GM23338 (cell line): Measurements from ENCODE around the gene CENPE. TPM values are rescaled to one million over a fixed set of nuclear protein-coding genes. Genes with fewer than 3 reads are reported as not detected.

Experiments used
- ATAC-seq: fragments of 200-7000 bp; cut with Tn5 transposase; 3 replicates; pipeline ENCODE4 v1.9.1; 2020
- DNase-seq: peaks from one replicate; pipeline ENCODE4 v3.0.0-alpha.2; 2015; ENCODE audit warnings: low spot score
- H2AFZ ChIP-seq: fragments of 200-600 bp; sonication (generic); 2 replicates; pipeline ENCODE4 v1.8.0; 2016; ENCODE audit warnings: antibody characterized with exemption, mild to moderate bottlenecking, moderate library complexity
- H3F3A ChIP-seq: fragments of 200-600 bp; sonication (generic); replicated peaks from 2 replicates; pipeline ENCODE4 v1.8.0; 2017; ENCODE audit warnings: antibody characterized with exemption, mixed run types, low read depth
- H3K27ac ChIP-seq: fragments of 200-600 bp; sonication (generic); 2 replicates; pipeline ENCODE4 v1.6.1; 2016; ENCODE audit warnings: low read depth
- H3K27me3 ChIP-seq: fragments of 200-600 bp; sonication (generic); 2 replicates; pipeline ENCODE4 v1.8.0; 2016; ENCODE audit warnings: mild to moderate bottlenecking, mixed run types, moderate library complexity; ENCODE audit not compliant: insufficient read depth
- H3K36me3 ChIP-seq: fragments of 200-600 bp; sonication (generic); 2 replicates; pipeline ENCODE4 v1.8.0; 2016; ENCODE audit warnings: mild to moderate bottlenecking; ENCODE audit not compliant: insufficient read depth
- H3K4me1 ChIP-seq: fragments of 200-600 bp; sonication (generic); 2 replicates; pipeline ENCODE4 v1.8.0; 2016; ENCODE audit warnings: mild to moderate bottlenecking, moderate library complexity; ENCODE audit not compliant: insufficient read depth
- H3K4me2 ChIP-seq: fragments of 200-600 bp; sonication (generic); 2 replicates; pipeline ENCODE4 v1.7.1; 2017; ENCODE audit warnings: mixed run types
- H3K4me3 ChIP-seq: fragments of 200-600 bp; sonication (generic); 2 replicates; pipeline ENCODE4 v1.6.1; 2016; ENCODE audit warnings: mixed run types
- H3K79me2 ChIP-seq: fragments of 200-600 bp; sonication (generic); replicated peaks from 2 replicates; pipeline ENCODE4 v1.8.0; 2017; ENCODE audit warnings: mild to moderate bottlenecking; ENCODE audit not compliant: insufficient read depth
- H3K9me2 ChIP-seq: fragments of 200-600 bp; sonication (generic); 2 replicates; pipeline ENCODE4 v1.8.0; 2017; ENCODE audit not compliant: insufficient read depth
- H4K20me1 ChIP-seq: fragments of 200-600 bp; sonication (generic); replicated peaks from 2 replicates; pipeline ENCODE4 v1.8.0; 2017; ENCODE audit warnings: mild to moderate bottlenecking; ENCODE audit not compliant: insufficient read depth
- H3K27ac Mint-ChIP-seq: 2 replicates; pipeline ENCODE4 v1.8.0; 2020; ENCODE audit warnings: inconsistent platforms, mild to moderate bottlenecking, moderate library complexity, mixed read lengths
- H3K27me3 Mint-ChIP-seq: 3 replicates; pipeline ENCODE4 v1.8.0; 2022; ENCODE audit warnings: low read depth, mild to moderate bottlenecking, moderate library complexity, mixed read lengths, inconsistent platforms; ENCODE audit not compliant: insufficient read depth, poor library complexity
- H3K36me3 Mint-ChIP-seq: 3 replicates; pipeline ENCODE4 v1.8.0; 2021; ENCODE audit warnings: low read depth, mild to moderate bottlenecking, inconsistent platforms, moderate library complexity, mixed read lengths
- H3K4me1 Mint-ChIP-seq: 3 replicates; pipeline ENCODE4 v1.8.0; 2020; ENCODE audit warnings: mild to moderate bottlenecking, inconsistent platforms, mixed read lengths
- H3K4me3 Mint-ChIP-seq: 3 replicates; pipeline ENCODE4 v1.8.0; 2021; ENCODE audit warnings: moderate library complexity, mild to moderate bottlenecking, inconsistent platforms, mixed read lengths
- H3K9me3 Mint-ChIP-seq: 3 replicates; pipeline ENCODE4 v1.8.0; 2020; ENCODE audit warnings: moderate library complexity, mild to moderate bottlenecking, inconsistent platforms, mixed read lengths
- CREB1 ChIP-seq: fragments of 250-450 bp; sonication (Bioruptor Pico); IDR thresholded peaks from 2 replicates; pipeline ENCODE4 v1.5.0; 2020; ENCODE audit warnings: low read depth, mild to moderate bottlenecking, moderate library complexity
- EZH2 ChIP-seq: fragments of 200-600 bp; sonication (generic); IDR thresholded peaks from one replicate; pipeline ENCODE4 v1.8.0; 2017; ENCODE audit warnings: antibody characterized with exemption, mild to moderate bottlenecking, low read depth; ENCODE audit not compliant: unreplicated experiment
- NANOG ChIP-seq: IDR thresholded peaks from 2 replicates; pipeline ENCODE4 v1.6.1; 2016; ENCODE audit warnings: antibody characterized with exemption, borderline replicate concordance
- REST ChIP-seq: IDR thresholded peaks from one replicate; pipeline ENCODE4 v1.6.1; 2018; ENCODE audit warnings: antibody characterized with exemption; ENCODE audit not compliant: unreplicated experiment
- ZNF331 ChIP-seq: fragments of 250-450 bp; sonication (Bioruptor Pico); IDR thresholded peaks from 2 replicates; pipeline ENCODE4 v1.5.0; 2020; ENCODE audit warnings: low read depth, mild to moderate bottlenecking, moderate library complexity
- ZNF462 ChIP-seq: fragments of 250-450 bp; sonication (Bioruptor Pico); IDR thresholded peaks from 2 replicates; pipeline ENCODE4 v1.5.0; 2020; ENCODE audit warnings: mild to moderate bottlenecking, moderate library complexity
- polyA plus RNA-seq: library from polyadenylated mRNA; unstranded; fragments of >200 nt; fragmentation: Nextera tagmentation; extraction: Ambion mirVana; gene quantifications from 2 replicates; pipeline ENCODE4 v1.2.1, GENCODE V29; 2016
- total RNA-seq: library from RNA; depleted of rRNA; stranded (reverse); fragments of >200 nt; shearing (Covaris generic); gene quantifications from 2 replicates; pipeline ENCODE4 v1.2.3, GENCODE V29; 2014

CENPE gene
- total and polyA plus RNA-seq, 2 experiments from 2014 or later = 42.2 to 46.7 TPM

DNA sequence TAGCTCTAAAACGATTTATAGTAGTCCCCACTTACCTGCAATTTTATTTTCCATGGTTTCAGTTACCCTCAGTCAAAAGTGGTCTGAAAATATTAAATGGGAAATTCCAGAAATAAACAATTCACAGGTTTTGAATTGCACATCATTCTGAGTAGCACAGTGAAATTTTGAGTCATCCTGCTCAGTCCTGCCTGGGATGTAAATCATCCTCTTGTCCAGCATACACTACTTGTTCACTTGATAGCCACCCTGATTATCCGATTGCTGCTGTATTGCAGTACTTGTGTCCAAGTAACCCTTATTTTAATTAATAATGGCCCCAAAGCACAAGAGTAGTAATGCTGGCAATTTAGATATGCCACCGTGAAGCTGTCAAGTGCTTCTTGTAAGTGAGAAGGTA is 75.0 kb downstream of the CENPE start (continued):
- TF ChIP-seq ZNF462 (no peak), EZH2 (no peak), NANOG (no peak)

GRCh38 chr4:103118166-103118565 is 80.0 kb downstream of the CENPE start:
- no peak overlapping the region for H2AFZ ChIP-seq
- H3K4me3 ChIP-seq = no peak overlapping the region
- peaks cover 28% of the 10 kb centered on the region; the same call in 1 of the 2 replicates for H3K36me3 ChIP-seq
- no peak overlapping the region for H3K27ac ChIP-seq
- H3K79me2 ChIP-seq = no peaks in the 10 kb centered on the region
- no peaks in the 10 kb centered on the region for H3K9me3 Mint-ChIP-seq
- H3K36me3 Mint-ChIP-seq = peaks cover 34% of the 10 kb centered on the region
- no peaks in the 10 kb centered on the region for H3K4me1 Mint-ChIP-seq
- H3K27ac Mint-ChIP-seq = no peak overlapping the region
- H3K4me3 Mint-ChIP-seq = no peak overlapping the region
- no peaks in the 10 kb centered on the region for H4K20me1 ChIP-seq
- no peaks in the 10 kb centered on the region for H3K9me2 ChIP-seq
- ATAC-seq (no peak), DNase-seq (no peak)
- no peaks in the 10 kb centered on the region for H3K4me1 ChIP-seq
- H3K4me2 ChIP-seq = no peak overlapping the region
- no peaks in the 10 kb centered on the region for H3K27me3 Mint-ChIP-seq
- H3F3A ChIP-seq = no peaks in the 10 kb centered on the region
- H3K27me3 ChIP-seq = no peaks in the 10 kb centered on the region
- TF ChIP-seq CREB1 (CRISPR knock-in tag) (no peak), ZNF331 (CRISPR knock-in tag) (no peak), ZNF462 (no peak), REST (no peak)
